GM06990 (cell line): ENCODE results near the gene UTF1.

Source experiments
- DNase-seq: peaks from one replicate; pipeline ENCODE4 v3.0.0-alpha.2; 2011; ENCODE audit not compliant: insufficient read length; ENCODE audit errors: extremely low read depth
- H3K27me3 ChIP-seq: replicated peaks from 2 replicates; pipeline ENCODE4 v1.6.0; 2011; ENCODE audit warnings: low read length; ENCODE audit not compliant: control insufficient read depth, insufficient read depth
- H3K36me3 ChIP-seq: 2 replicates; pipeline ENCODE4 v1.5.1; 2011; ENCODE audit warnings: low read length; ENCODE audit not compliant: control insufficient read depth, insufficient read depth
- H3K4me3 ChIP-seq: replicated peaks from 2 replicates; pipeline ENCODE4 v1.5.1; 2011; ENCODE audit warnings: low read depth, mild to moderate bottlenecking, control low read depth, low read length
- CTCF ChIP-seq: IDR thresholded peaks from 2 replicates; pipeline ENCODE4 v1.5.1; 2011; ENCODE audit warnings: low read length, control low read depth, mild to moderate bottlenecking, inconsistent platforms; ENCODE audit not compliant: insufficient read depth, poor library complexity, severe bottlenecking

Gene UTF1

GRCh38 chr10:133267293-133267692 lies 37.3 kb downstream of the UTF1 start:
- Histone ChIP-seq H3K4me3 (no peak overlapping the region), H3K27me3 (no peaks in the 10 kb centered on the region), H3K36me3 (peaks cover 31% of the 10 kb centered on the region)
- TF ChIP-seq CTCF, result no peak
- no peak for DNase-seq

- no peak for DNase-seq
- no peak for TF ChIP-seq CTCF
- Histone ChIP-seq H3K27me3 (no peaks in the 10 kb centered on the region), H3K36me3 (peaks cover 31% of the 10 kb centered on the region), H3K4me3 (no peak overlapping the region)
Measured at GRCh38 chr10:133267829-133268228, 37.8 kb downstream of the UTF1 start.

GRCh38 chr10:133268532-133268931 lies 38.5 kb downstream of the UTF1 start:
- no peaks in the 10 kb centered on the region for H3K27me3 ChIP-seq
- no peak overlapping the region for H3K4me3 ChIP-seq
- H3K36me3 ChIP-seq, result peaks cover 35% of the 10 kb centered on the region
- no peak for DNase-seq
- TF ChIP-seq CTCF, result no peak

DNA sequence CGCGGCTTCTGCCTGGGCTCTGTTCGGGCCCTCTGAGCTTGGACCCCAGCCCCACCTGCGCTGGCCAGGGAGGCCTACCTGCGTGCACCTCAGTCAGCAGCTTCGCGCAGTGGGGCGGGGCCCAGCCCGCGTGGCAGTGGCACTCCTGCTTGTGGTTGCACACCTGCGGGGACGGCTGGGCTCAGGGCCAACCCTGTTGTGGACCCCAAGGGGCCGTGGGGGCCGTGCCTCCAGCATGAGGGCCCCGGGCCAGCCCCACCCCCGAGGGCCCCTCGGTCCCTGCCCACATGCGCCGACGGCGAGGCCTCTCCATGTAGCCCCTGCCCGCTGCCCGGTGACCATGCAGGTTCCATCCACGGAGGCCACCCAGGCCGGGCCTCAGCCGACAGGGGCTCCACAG lies 39.4 kb downstream of the UTF1 start:
- Histone ChIP-seq H3K27me3 (no peaks in the 10 kb centered on the region), H3K36me3 (peaks cover 35% of the 10 kb centered on the region), H3K4me3 (no peak overlapping the region)
- TF ChIP-seq CTCF, result no peak
- no peak for DNase-seq

DNA sequence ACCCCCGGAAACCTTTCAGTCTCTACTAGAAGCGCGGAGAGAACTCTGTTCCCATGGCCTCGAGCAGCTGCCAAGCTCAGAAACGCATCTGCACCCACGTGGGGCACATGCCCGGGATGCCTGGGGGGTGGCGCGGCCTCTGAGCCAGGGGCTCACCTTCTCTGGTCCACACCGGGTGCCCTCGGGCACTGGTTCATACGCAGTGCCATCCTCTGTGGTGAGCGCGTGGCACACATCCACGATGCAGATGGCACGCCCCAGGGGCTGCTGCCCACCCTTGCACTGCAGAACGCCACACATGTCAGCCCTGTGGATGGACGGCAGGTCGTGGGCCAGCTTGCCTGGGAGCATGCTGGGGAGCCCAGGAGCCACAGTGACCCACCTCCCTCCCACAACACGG lies 40.2 kb downstream of the UTF1 start:
- peaks cover 35% of the 10 kb centered on the region for H3K36me3 ChIP-seq
- no peaks in the 10 kb centered on the region for H3K27me3 ChIP-seq
- DNase-seq, result no peak
- no peak for TF ChIP-seq CTCF
- no peak overlapping the region for H3K4me3 ChIP-seq

GRCh38 chr10:133270773-133271297 lies 40.8 kb downstream of the UTF1 start:
- Histone ChIP-seq H3K4me3 (no peak overlapping the region), H3K27me3 (no peaks in the 10 kb centered on the region), H3K36me3 (peaks cover 35% of the 10 kb centered on the region)
- TF ChIP-seq CTCF, result no peak
- DNase-seq, result no peak
